Measurements from ENCODE around the gene MMAB. TPM values are rescaled to one million over a fixed set of nuclear protein-coding genes. Genes with fewer than 3 reads are reported as not detected.

Gene MMAB
- total RNA-seq, 4 donors from 2014 or later, result 4.4 to 18.7 (median 11.9) TPM

- H3K36me3 ChIP-seq, result no peaks in the 10 kb centered on the region
- no peaks in the 10 kb centered on the region for H3K9me3 ChIP-seq
- peaks cover 2 to 7% (median 3%) of the 10 kb centered on the region in 4 donors for H3K4me1 ChIP-seq
- no peak for TF ChIP-seq CTCF (IDR thresholded peaks at IDR 0.05)
- TF ChIP-seq POLR2A (IDR thresholded peaks at IDR 0.05), result no peak
- TF ChIP-seq EP300 (IDR thresholded peaks at IDR 0.05; ENCODE audit: low read depth), result no peak
- no peak for TF ChIP-seq POLR2AphosphoS5 (IDR thresholded peaks at IDR 0.05)
- H3K27ac ChIP-seq, result no peak overlapping the region
- no peak overlapping the region for H3K4me3 ChIP-seq
- no peak for DNase-seq
- in situ Hi-C loops (cut with MboI; ENCODE audit: low pct_ligation_motif_present in 1 of 4, low pct_unique_long_range_greater_than_20kb in 1 of 4, low sequenced_read_pairs in 3 of 4) (loop anchor here in 1 of 4 donors (10.0 kb wide), 1 partner anchor 173 kb away; no protein-coding TSS in a partner anchor), intact Hi-C loops (cut with DNase I; ENCODE audit: low total_unique reads) (no loop called here)
- H3K27me3 ChIP-seq, result peaks cover 7% of the 10 kb centered on the region
- 90% methylated on average over 8 of the region's 8 CpGs; no CpG with 5 or more reads in 1 of the 2 donors for WGBS, 2 donors (ENCODE audit: low coverage in 1 of 2)
Observed at GRCh38 chr12:109601557-109601956, 28.3 kb upstream of the MMAB start.

GRCh38 chr12:109600995-109601394, 27.7 kb upstream of the MMAB start:
- peaks cover 2 to 6% (median 3%) of the 10 kb centered on the region in 4 donors for H3K4me1 ChIP-seq
- H3K9me3 ChIP-seq, result no peaks in the 10 kb centered on the region
- peaks cover 2% of the 10 kb centered on the region for H3K27me3 ChIP-seq
- TF ChIP-seq POLR2AphosphoS5 (IDR thresholded peaks at IDR 0.05) (no peak), EP300 (IDR thresholded peaks at IDR 0.05; ENCODE audit: low read depth) (no peak), POLR2A (IDR thresholded peaks at IDR 0.05) (no peak), CTCF (IDR thresholded peaks at IDR 0.05) (no peak)
- no peak for DNase-seq
- no peak overlapping the region for H3K27ac ChIP-seq
- no peaks in the 10 kb centered on the region for H3K36me3 ChIP-seq
- no peak overlapping the region for H3K4me3 ChIP-seq
- intact Hi-C loops (cut with DNase I; ENCODE audit: low total_unique reads), result no loop called here
- 96% methylated on average over 8 of the region's 8 CpGs; no CpG with 5 or more reads in 1 of the 2 donors for WGBS, 2 donors (ENCODE audit: low coverage in 1 of 2)
- in situ Hi-C loops (cut with MboI; ENCODE audit: low pct_ligation_motif_present in 1 of 4, low pct_unique_long_range_greater_than_20kb in 1 of 4, low sequenced_read_pairs in 3 of 4), result loop anchor here in 1 of 4 donors (10.0 kb wide), 1 partner anchor 174 kb away; no protein-coding TSS in a partner anchor

- H3K4me1 ChIP-seq, result peaks cover 2 to 6% (median 3%) of the 10 kb centered on the region in 4 donors
- TF ChIP-seq EP300 (IDR thresholded peaks at IDR 0.05; ENCODE audit: low read depth), result no peak
- no peak for TF ChIP-seq CTCF (IDR thresholded peaks at IDR 0.05)
- no peak for TF ChIP-seq POLR2AphosphoS5 (IDR thresholded peaks at IDR 0.05)
- no peak for TF ChIP-seq POLR2A (IDR thresholded peaks at IDR 0.05)
- H3K9me3 ChIP-seq, result no peaks in the 10 kb centered on the region
- no peaks in the 10 kb centered on the region for H3K36me3 ChIP-seq
- DNase-seq, result no peak
- 83 to 86% methylated on average over 2 of the region's 2 CpGs for WGBS, 2 donors (ENCODE audit: low coverage in 1 of 2)
- in situ Hi-C loops (cut with MboI; ENCODE audit: low pct_ligation_motif_present in 1 of 4, low pct_unique_long_range_greater_than_20kb in 1 of 4, low sequenced_read_pairs in 3 of 4) (loop anchor here in 1 of 4 donors (10.0 kb wide), 1 partner anchor 174 kb away; no protein-coding TSS in a partner anchor), intact Hi-C loops (cut with DNase I; ENCODE audit: low total_unique reads) (no loop called here)
- no peak overlapping the region for H3K27ac ChIP-seq
- no peak overlapping the region for H3K4me3 ChIP-seq
- no peaks in the 10 kb centered on the region for H3K27me3 ChIP-seq
Observed at GRCh38 chr12:109600481-109600880, 27.2 kb upstream of the MMAB start.

GRCh38 chr12:109599087-109599486, 25.8 kb upstream of the MMAB start:
- DNase-seq, result no peak
- H3K4me1 ChIP-seq, result peaks cover 2 to 6% (median 3%) of the 10 kb centered on the region in 4 donors
- 67 to 91% methylated on average over 1 to 7 of the region's 7 CpGs for WGBS, 2 donors (ENCODE audit: low coverage in 1 of 2)
- no peak for TF ChIP-seq POLR2A (IDR thresholded peaks at IDR 0.05)
- no peak for TF ChIP-seq POLR2AphosphoS5 (IDR thresholded peaks at IDR 0.05)
- no peak for TF ChIP-seq CTCF (IDR thresholded peaks at IDR 0.05)
- no peak for TF ChIP-seq EP300 (IDR thresholded peaks at IDR 0.05; ENCODE audit: low read depth)
- intact Hi-C loops (cut with DNase I; ENCODE audit: low total_unique reads), result no loop called here
- H3K27ac ChIP-seq, result no peak overlapping the region
- no peak overlapping the region for H3K4me3 ChIP-seq
- no peaks in the 10 kb centered on the region for H3K9me3 ChIP-seq
- in situ Hi-C loops (cut with MboI; ENCODE audit: low pct_ligation_motif_present in 1 of 4, low pct_unique_long_range_greater_than_20kb in 1 of 4, low sequenced_read_pairs in 3 of 4), result no loop called here
- H3K36me3 ChIP-seq, result peaks cover 0 to 5% (median 0%) of the 10 kb centered on the region in 4 donors
- H3K27me3 ChIP-seq, result no peaks in the 10 kb centered on the region

All from transverse colon (tissue), 4 donors.